Nephron (organoid): ENCODE measurements around the gene TMEM203.

Source experiments
- H3K27ac Mint-ChIP-seq, 3 experiments: 2 replicates each; pipeline ENCODE4 v1.8.0; 2020; ENCODE audit warnings: mixed read lengths in 3 of 3, mild to moderate bottlenecking in 2 of 3, moderate library complexity in 1 of 3
- H3K27me3 Mint-ChIP-seq: 2 replicates; pipeline ENCODE4 v1.8.0; 2021; ENCODE audit warnings: low read depth, mild to moderate bottlenecking, moderate library complexity, mixed read lengths
- H3K36me3 Mint-ChIP-seq: 2 replicates; pipeline ENCODE4 v1.8.0; 2020; ENCODE audit warnings: low read depth, mixed read lengths
- H3K4me1 Mint-ChIP-seq: 2 replicates; pipeline ENCODE4 v1.8.0; 2020; ENCODE audit warnings: mixed read lengths
- H3K4me3 Mint-ChIP-seq, 3 experiments: 2 replicates each; pipeline ENCODE4 v1.8.0; 2020; ENCODE audit warnings: mild to moderate bottlenecking in 3 of 3, mixed read lengths in 3 of 3, moderate library complexity in 2 of 3
- H3K9me3 Mint-ChIP-seq: 2 replicates; pipeline ENCODE4 v1.8.0; 2020; ENCODE audit warnings: mixed read lengths
- CTCF ChIP-seq, 3 experiments: fragments of 200-600 bp; sonication (generic); IDR thresholded peaks; one replicate each; pipeline ENCODE4 v1.5.0; 2021; ENCODE audit warnings: antibody characterized with exemption in 3 of 3; ENCODE audit not compliant: unreplicated experiment in 3 of 3

The TMEM203 gene

GRCh38 chr9:137167277-137167746 lies 38.1 kb downstream of the TMEM203 start:
- H3K4me3 Mint-ChIP-seq: peak overlapping the region in 1 of 3 experiments; percentile 41
- TF ChIP-seq CTCF (IDR thresholded peaks at IDR 0.05; ENCODE audit: unreplicated experiment in 3 of 3): no peak
- no peaks in the 10 kb centered on the region for H3K4me1 Mint-ChIP-seq
- no peaks in the 10 kb centered on the region for H3K36me3 Mint-ChIP-seq
- no peak overlapping the region for H3K27ac Mint-ChIP-seq
- peaks cover 87% of the 10 kb centered on the region for H3K27me3 Mint-ChIP-seq
- no peaks in the 10 kb centered on the region for H3K9me3 Mint-ChIP-seq

- Mint-ChIP-seq H3K4me3 (peak overlapping the region in 2 of 3 experiments; percentile 62 to 70), H3K27ac (no peak overlapping the region), H3K27me3 (peaks cover 85% of the 10 kb centered on the region), H3K4me1 (no peaks in the 10 kb centered on the region), H3K36me3 (no peaks in the 10 kb centered on the region), H3K9me3 (no peaks in the 10 kb centered on the region)
- no peak for TF ChIP-seq CTCF (IDR thresholded peaks at IDR 0.05; ENCODE audit: unreplicated experiment in 3 of 3)
Measured at GRCh38 chr9:137166380-137167229, 38.8 kb downstream of the TMEM203 start.

- no peaks in the 10 kb centered on the region for H3K36me3 Mint-ChIP-seq
- H3K27me3 Mint-ChIP-seq: peaks cover 82% of the 10 kb centered on the region
- no peak for TF ChIP-seq CTCF (IDR thresholded peaks at IDR 0.05; ENCODE audit: unreplicated experiment in 3 of 3)
- H3K9me3 Mint-ChIP-seq: no peaks in the 10 kb centered on the region
- H3K27ac Mint-ChIP-seq: no peak overlapping the region
- H3K4me3 Mint-ChIP-seq: no peak overlapping the region
- H3K4me1 Mint-ChIP-seq: no peaks in the 10 kb centered on the region
Measured at GRCh38 chr9:137165250-137165836, 40.1 kb downstream of the TMEM203 start.

GRCh38 chr9:137164370-137165249 lies 40.8 kb downstream of the TMEM203 start:
- TF ChIP-seq CTCF (IDR thresholded peaks at IDR 0.05; ENCODE audit: unreplicated experiment in 3 of 3): no peak

GRCh38 chr9:137163805-137164204 lies 41.6 kb downstream of the TMEM203 start:
- Mint-ChIP-seq H3K4me3 (no peak overlapping the region), H3K9me3 (no peaks in the 10 kb centered on the region), H3K27me3 (peaks cover 88% of the 10 kb centered on the region), H3K27ac (no peak overlapping the region), H3K4me1 (no peaks in the 10 kb centered on the region), H3K36me3 (no peaks in the 10 kb centered on the region)
- TF ChIP-seq CTCF (IDR thresholded peaks at IDR 0.05; ENCODE audit: unreplicated experiment in 3 of 3): no peak

More at GRCh38 chr9:137164370-137165249, 40.8 kb downstream of the TMEM203 start:
- Mint-ChIP-seq H3K27ac (no peak overlapping the region), H3K4me1 (no peaks in the 10 kb centered on the region), H3K27me3 (peaks cover 83% of the 10 kb centered on the region), H3K36me3 (no peaks in the 10 kb centered on the region), H3K4me3 (peak overlapping the region in 1 of 3 experiments; percentile 32), H3K9me3 (no peaks in the 10 kb centered on the region)
